SK-N-SH treated with all-trans-retinoic acid at 6 μM for 48 hours (cell line): ENCODE measurements around the gene GRIK1.

Source experiments
- ATAC-seq: fragments of 200-7000 bp; cut with Tn5 transposase; 3 replicates; pipeline ENCODE4 v1.9.1; 2020; ENCODE audit warnings: mild to moderate bottlenecking, moderate library complexity
- ARNTL ChIP-seq: fragments of 450-650 bp; formaldehyde crosslinking; IDR thresholded peaks from 2 replicates; pipeline ENCODE4 v1.5.0; 2020; ENCODE audit warnings: low read depth, mild to moderate bottlenecking, moderate library complexity, borderline replicate concordance
- BACH2 ChIP-seq: fragments of 250-450 bp; sonication (Bioruptor Pico); IDR thresholded peaks from 2 replicates; pipeline ENCODE4 v1.9.0; 2021; ENCODE audit warnings: mild to moderate bottlenecking, borderline replicate concordance
- CSDC2 ChIP-seq: fragments of 250-450 bp; sonication (Bioruptor Pico); IDR thresholded peaks from 2 replicates; pipeline ENCODE4 v1.5.0; 2020; ENCODE audit warnings: mild to moderate bottlenecking, moderate library complexity
- ESRRG ChIP-seq: fragments of 250-450 bp; sonication (Bioruptor Pico); IDR thresholded peaks from 2 replicates; pipeline ENCODE4 v1.6.1; 2021; ENCODE audit warnings: mild to moderate bottlenecking
- GLIS3 ChIP-seq: fragments of 250-450 bp; sonication (Bioruptor Pico); IDR thresholded peaks from 2 replicates; pipeline ENCODE4 v1.5.0; 2020; ENCODE audit warnings: mild to moderate bottlenecking, moderate library complexity
- ISL1 ChIP-seq: fragments of 250-450 bp; sonication (Bioruptor Pico); IDR thresholded peaks from 2 replicates; pipeline ENCODE4 v2.1.2; 2022; ENCODE audit warnings: mild to moderate bottlenecking, moderate library complexity
- OSR1 ChIP-seq: fragments of 250-450 bp; sonication (Bioruptor Pico); IDR thresholded peaks from 2 replicates; pipeline ENCODE4 v1.8.0; 2022; ENCODE audit warnings: moderate library complexity, mild to moderate bottlenecking, inconsistent platforms
- PATZ1 ChIP-seq: fragments of 250-450 bp; sonication (Bioruptor Pico); IDR thresholded peaks from 2 replicates; pipeline ENCODE4 v1.8.0; 2020; ENCODE audit warnings: mild to moderate bottlenecking, moderate library complexity, borderline replicate concordance
- POU6F1 ChIP-seq: fragments of 250-450 bp; sonication (Bioruptor Pico); IDR thresholded peaks from 2 replicates; pipeline ENCODE4 v1.8.0; 2021; ENCODE audit warnings: low read depth, mild to moderate bottlenecking, moderate library complexity, borderline replicate concordance
- PPARA ChIP-seq: fragments of 250-450 bp; sonication (Bioruptor Pico); IDR thresholded peaks from 2 replicates; pipeline ENCODE4 v1.5.0; 2020; ENCODE audit warnings: mild to moderate bottlenecking, borderline replicate concordance
- RARB ChIP-seq: fragments of 250-450 bp; sonication (Bioruptor Pico); IDR thresholded peaks from 2 replicates; pipeline ENCODE4 v1.8.0; 2021; ENCODE audit warnings: mild to moderate bottlenecking, moderate library complexity
- SNAI2 ChIP-seq: fragments of 250-450 bp; sonication (Bioruptor Pico); IDR thresholded peaks from 2 replicates; pipeline ENCODE4 v1.5.0; 2020; ENCODE audit warnings: mild to moderate bottlenecking, moderate library complexity
- TCF4 ChIP-seq: fragments of 250-450 bp; sonication (Bioruptor Pico); IDR thresholded peaks from 2 replicates; pipeline ENCODE4 v1.8.0; 2021; ENCODE audit warnings: mild to moderate bottlenecking, moderate library complexity, borderline replicate concordance
- TOX ChIP-seq: fragments of 250-450 bp; sonication (Bioruptor Pico); IDR thresholded peaks from 2 replicates; pipeline ENCODE4 v1.8.0; 2021; ENCODE audit warnings: mild to moderate bottlenecking, moderate library complexity, borderline replicate concordance
- ZC3H10 ChIP-seq: fragments of 250-450 bp; sonication (Bioruptor Pico); IDR thresholded peaks from 2 replicates; pipeline ENCODE4 v1.5.1; 2021; ENCODE audit warnings: mild to moderate bottlenecking, moderate library complexity
- ZFP3 ChIP-seq: fragments of 250-450 bp; sonication (Bioruptor Pico); IDR thresholded peaks from 2 replicates; pipeline ENCODE4 v1.5.0; 2020; ENCODE audit warnings: mild to moderate bottlenecking, moderate library complexity
- ZFP30 ChIP-seq: fragments of 450-650 bp; formaldehyde crosslinking; IDR thresholded peaks from 2 replicates; pipeline ENCODE4 v1.5.0; 2022; ENCODE audit warnings: mild to moderate bottlenecking, moderate library complexity
- ZNF565 ChIP-seq: fragments of 450-650 bp; formaldehyde crosslinking; conservative IDR thresholded peaks from 2 replicates; pipeline ENCODE4 v1.5.0; 2020; ENCODE audit warnings: low read depth, mild to moderate bottlenecking, moderate library complexity
- ZNF70 ChIP-seq: fragments of 450-650 bp; formaldehyde crosslinking; IDR thresholded peaks from 2 replicates; pipeline ENCODE4 v1.5.0; 2020; ENCODE audit warnings: mild to moderate bottlenecking, moderate library complexity
- ZNF8 ChIP-seq: fragments of 450-650 bp; formaldehyde crosslinking; IDR thresholded peaks from 2 replicates; pipeline ENCODE4 v1.5.0; 2020; ENCODE audit warnings: mild to moderate bottlenecking, moderate library complexity
- TF ChIP-seq, protein P1 (sequence below): fragments of 250-450 bp; sonication (Bioruptor Pico); IDR thresholded peaks from 2 replicates; pipeline ENCODE4 v1.5.1; 2020; ENCODE audit warnings: low read depth, mild to moderate bottlenecking, moderate library complexity
- TF ChIP-seq, protein P2 (sequence below): fragments of 250-450 bp; sonication (Bioruptor Pico); IDR thresholded peaks from 2 replicates; pipeline ENCODE4 v1.5.0; 2020; ENCODE audit warnings: mild to moderate bottlenecking, moderate library complexity
- TF ChIP-seq, protein P3 (sequence below): fragments of 250-450 bp; sonication (Bioruptor Pico); IDR thresholded peaks from 2 replicates; pipeline ENCODE4 v1.5.1; 2021; ENCODE audit warnings: mild to moderate bottlenecking, moderate library complexity

Gene GRIK1

GRCh38 chr21:29555601-29556000 is 384.2 kb downstream of the GRIK1 start:
- TF ChIP-seq, protein P1, sequence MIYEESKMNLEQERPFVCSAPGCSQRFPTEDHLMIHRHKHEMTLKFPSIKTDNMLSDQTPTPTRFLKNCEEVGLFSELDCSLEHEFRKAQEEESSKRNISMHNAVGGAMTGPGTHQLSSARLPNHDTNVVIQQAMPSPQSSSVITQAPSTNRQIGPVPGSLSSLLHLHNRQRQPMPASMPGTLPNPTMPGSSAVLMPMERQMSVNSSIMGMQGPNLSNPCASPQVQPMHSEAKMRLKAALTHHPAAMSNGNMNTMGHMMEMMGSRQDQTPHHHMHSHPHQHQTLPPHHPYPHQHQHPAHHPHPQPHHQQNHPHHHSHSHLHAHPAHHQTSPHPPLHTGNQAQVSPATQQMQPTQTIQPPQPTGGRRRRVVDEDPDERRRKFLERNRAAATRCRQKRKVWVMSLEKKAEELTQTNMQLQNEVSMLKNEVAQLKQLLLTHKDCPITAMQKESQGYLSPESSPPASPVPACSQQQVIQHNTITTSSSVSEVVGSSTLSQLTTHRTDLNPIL (CRISPR knock-in tag) = no peak
- no peak for TF ChIP-seq POU6F1 (CRISPR knock-in tag)
- no peak for TF ChIP-seq PPARA
- TF ChIP-seq TCF4 = no peak
- no peak for TF ChIP-seq SNAI2 (CRISPR knock-in tag)
- TF ChIP-seq ZFP3 (CRISPR knock-in tag) = no peak
- TF ChIP-seq ESRRG (CRISPR knock-in tag) = no peak
- TF ChIP-seq BACH2 (CRISPR knock-in tag) = no peak
- no peak for TF ChIP-seq ZNF565
- TF ChIP-seq ZNF70 (CRISPR knock-in tag) = no peak
- no peak for TF ChIP-seq RARB (CRISPR knock-in tag)
- TF ChIP-seq ZNF8 (CRISPR knock-in tag) = no peak
- TF ChIP-seq ARNTL (CRISPR knock-in tag) = no peak
- TF ChIP-seq OSR1 (CRISPR knock-in tag) = no peak
- no peak for TF ChIP-seq TOX (CRISPR knock-in tag)
- no peak for TF ChIP-seq ISL1 (CRISPR knock-in tag)
- TF ChIP-seq PATZ1 (CRISPR knock-in tag) = no peak
- no peak for ATAC-seq

DNA sequence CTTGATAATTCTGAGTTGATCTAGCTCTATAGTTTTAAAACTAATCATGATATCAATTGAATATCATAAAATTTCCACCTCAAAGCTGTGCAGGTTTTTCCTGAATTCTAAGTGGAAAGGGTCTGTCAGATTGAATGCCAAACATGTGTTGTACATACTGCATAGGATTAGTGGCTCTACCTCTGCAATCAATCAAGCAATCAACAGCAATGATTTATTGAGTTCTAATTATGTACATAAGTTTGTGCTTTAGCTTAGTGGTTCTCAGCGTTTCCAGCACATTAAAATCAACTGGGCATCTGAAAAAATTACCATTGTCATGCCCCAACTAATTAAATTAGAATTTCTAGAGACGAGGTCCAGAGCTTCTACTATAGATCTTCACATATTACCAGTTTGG is 389.6 kb downstream of the GRIK1 start:
- TF ChIP-seq ZFP3 (CRISPR knock-in tag) = no peak
- no peak for TF ChIP-seq SNAI2 (CRISPR knock-in tag)
- no peak for TF ChIP-seq ESRRG (CRISPR knock-in tag)
- no peak for TF ChIP-seq OSR1 (CRISPR knock-in tag)
- no peak for TF ChIP-seq PPARA
- TF ChIP-seq, protein P2, sequence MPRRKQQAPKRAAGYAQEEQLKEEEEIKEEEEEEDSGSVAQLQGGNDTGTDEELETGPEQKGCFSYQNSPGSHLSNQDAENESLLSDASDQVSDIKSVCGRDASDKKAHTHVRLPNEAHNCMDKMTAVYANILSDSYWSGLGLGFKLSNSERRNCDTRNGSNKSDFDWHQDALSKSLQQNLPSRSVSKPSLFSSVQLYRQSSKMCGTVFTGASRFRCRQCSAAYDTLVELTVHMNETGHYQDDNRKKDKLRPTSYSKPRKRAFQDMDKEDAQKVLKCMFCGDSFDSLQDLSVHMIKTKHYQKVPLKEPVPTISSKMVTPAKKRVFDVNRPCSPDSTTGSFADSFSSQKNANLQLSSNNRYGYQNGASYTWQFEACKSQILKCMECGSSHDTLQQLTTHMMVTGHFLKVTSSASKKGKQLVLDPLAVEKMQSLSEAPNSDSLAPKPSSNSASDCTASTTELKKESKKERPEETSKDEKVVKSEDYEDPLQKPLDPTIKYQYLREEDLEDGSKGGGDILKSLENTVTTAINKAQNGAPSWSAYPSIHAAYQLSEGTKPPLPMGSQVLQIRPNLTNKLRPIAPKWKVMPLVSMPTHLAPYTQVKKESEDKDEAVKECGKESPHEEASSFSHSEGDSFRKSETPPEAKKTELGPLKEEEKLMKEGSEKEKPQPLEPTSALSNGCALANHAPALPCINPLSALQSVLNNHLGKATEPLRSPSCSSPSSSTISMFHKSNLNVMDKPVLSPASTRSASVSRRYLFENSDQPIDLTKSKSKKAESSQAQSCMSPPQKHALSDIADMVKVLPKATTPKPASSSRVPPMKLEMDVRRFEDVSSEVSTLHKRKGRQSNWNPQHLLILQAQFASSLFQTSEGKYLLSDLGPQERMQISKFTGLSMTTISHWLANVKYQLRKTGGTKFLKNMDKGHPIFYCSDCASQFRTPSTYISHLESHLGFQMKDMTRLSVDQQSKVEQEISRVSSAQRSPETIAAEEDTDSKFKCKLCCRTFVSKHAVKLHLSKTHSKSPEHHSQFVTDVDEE = no peak
- TF ChIP-seq CSDC2 (CRISPR knock-in tag) = no peak
- no peak for TF ChIP-seq ARNTL (CRISPR knock-in tag)
- no peak for TF ChIP-seq GLIS3 (CRISPR knock-in tag)
- TF ChIP-seq ZFP30 (CRISPR knock-in tag) = no peak
- TF ChIP-seq RARB (CRISPR knock-in tag) = no peak
- no peak for TF ChIP-seq ZC3H10 (CRISPR knock-in tag)
- TF ChIP-seq BACH2 (CRISPR knock-in tag) = no peak
- TF ChIP-seq, protein P1 (CRISPR knock-in tag) = no peak
- TF ChIP-seq, protein P3, sequence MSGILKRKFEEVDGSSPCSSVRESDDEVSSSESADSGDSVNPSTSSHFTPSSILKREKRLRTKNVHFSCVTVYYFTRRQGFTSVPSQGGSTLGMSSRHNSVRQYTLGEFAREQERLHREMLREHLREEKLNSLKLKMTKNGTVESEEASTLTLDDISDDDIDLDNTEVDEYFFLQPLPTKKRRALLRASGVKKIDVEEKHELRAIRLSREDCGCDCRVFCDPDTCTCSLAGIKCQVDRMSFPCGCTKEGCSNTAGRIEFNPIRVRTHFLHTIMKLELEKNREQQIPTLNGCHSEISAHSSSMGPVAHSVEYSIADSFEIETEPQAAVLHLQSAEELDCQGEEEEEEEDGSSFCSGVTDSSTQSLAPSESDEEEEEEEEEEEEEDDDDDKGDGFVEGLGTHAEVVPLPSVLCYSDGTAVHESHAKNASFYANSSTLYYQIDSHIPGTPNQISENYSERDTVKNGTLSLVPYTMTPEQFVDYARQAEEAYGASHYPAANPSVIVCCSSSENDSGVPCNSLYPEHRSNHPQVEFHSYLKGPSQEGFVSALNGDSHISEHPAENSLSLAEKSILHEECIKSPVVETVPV (CRISPR knock-in tag) = no peak
- TF ChIP-seq TCF4 = no peak
- TF ChIP-seq, all 23 proteins: peak for 0
- ATAC-seq = no peak
